Activated CD8-positive, alpha-beta memory T cell treated with anti-CD3 and anti-CD28 coated beads for 1 hour (primary cell): ENCODE measurements around the gene HES5.

ENCODE experiments used
- DNase-seq, 2 donors: peaks; one replicate each; pipeline ENCODE4 v3.0.0-alpha.2; 2020; ENCODE audit warnings: low read depth in 1 of 2; ENCODE audit errors: extremely low read depth in 1 of 2

HES5 gene

DNA sequence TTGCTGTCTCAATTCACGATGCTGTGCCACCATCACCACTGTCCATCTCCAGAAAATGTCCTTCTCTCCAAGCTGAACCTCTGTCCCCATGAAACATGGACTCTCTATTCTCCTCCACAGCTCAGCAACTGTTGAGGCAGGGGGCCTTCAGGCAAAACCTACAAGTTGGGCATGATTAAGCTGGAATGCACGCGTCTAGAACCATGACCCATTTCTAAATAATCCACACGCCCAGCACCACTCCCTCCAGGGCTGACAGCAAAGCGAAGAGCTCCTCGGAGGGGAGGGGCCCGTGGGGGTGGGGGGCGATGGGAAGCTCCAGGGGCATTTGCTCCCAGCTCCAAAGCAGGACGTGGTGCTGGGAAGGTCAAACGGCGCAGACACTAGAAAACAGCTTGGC lies 3.3 kb upstream of the HES5 start:
- no peak for DNase-seq

DNA sequence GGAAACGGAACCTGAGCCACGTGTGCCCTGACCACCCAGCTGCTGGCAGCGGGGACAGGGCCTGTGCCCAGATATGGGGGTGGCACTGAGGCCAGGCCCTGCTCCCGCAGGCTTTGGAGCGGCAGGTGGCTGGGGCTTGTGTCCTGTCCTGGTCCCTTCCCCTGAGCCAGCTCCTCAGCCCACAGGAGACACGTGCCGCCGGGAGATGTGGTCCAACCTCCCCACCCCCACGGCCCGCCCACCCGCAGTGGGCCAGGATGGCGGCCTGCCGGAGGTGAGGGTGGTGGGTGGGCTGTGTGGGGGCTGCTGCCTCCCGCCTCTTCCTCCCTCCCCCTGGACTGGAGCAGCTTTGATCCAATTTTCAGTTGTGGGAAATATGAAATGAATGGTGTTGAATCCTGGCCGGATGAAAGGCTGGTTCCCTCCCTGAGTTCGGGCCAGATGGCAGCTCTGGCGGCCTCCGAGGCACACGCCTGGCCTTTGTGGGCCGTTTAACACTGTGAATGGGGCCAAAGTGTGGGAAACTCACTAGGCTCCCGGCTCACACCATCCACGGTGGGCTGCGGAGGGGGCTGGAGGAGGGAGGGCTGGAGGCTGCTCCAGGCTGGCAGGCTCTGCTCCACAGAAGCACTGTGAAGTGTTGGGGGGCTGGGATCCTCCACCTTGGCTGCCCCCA lies 2.6 kb upstream of the HES5 start:
- DNase-seq, result no peak

DNA sequence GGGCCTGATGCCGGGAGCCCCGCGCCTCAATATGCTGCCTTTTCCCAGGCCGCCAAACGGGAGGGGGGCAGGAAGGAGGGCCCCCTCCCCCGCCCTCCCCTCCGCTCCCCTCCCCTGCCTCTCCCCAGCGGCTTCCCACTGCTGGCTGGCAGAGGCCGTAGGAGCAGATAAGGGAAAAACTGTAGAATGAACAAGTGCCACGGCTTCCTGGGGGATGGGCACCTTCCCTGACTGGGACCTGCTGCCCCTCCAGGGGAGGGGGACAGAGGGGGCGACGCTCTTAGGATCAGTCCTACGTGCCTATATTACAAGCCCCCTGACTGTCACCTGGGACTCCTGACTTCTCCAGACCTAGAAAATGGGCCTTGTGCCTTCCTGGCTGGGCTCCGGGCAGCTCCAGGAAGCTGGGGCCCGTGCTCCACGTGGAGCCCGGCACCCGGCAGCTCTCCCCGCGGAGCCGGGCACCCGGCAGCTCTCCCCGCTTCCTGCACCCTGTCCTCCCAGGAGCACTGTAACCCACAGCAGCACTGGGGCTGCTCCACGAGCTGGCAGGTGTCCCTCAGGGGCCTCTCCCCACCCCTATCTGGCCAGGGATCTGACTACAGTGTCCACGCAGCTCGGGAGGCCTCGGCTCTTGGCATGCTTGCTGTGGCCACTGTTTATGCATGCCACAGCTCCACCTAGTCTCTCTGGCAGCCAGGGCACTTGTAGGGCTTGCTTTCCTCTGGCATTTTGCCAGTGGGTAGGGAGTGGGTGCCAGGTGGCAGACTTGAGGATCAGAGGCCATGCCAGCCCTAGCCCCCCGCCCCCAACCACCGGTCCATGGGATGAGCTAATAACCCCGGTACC lies 674 bp upstream of the HES5 start:
- DNase-seq, result no peak

DNA sequence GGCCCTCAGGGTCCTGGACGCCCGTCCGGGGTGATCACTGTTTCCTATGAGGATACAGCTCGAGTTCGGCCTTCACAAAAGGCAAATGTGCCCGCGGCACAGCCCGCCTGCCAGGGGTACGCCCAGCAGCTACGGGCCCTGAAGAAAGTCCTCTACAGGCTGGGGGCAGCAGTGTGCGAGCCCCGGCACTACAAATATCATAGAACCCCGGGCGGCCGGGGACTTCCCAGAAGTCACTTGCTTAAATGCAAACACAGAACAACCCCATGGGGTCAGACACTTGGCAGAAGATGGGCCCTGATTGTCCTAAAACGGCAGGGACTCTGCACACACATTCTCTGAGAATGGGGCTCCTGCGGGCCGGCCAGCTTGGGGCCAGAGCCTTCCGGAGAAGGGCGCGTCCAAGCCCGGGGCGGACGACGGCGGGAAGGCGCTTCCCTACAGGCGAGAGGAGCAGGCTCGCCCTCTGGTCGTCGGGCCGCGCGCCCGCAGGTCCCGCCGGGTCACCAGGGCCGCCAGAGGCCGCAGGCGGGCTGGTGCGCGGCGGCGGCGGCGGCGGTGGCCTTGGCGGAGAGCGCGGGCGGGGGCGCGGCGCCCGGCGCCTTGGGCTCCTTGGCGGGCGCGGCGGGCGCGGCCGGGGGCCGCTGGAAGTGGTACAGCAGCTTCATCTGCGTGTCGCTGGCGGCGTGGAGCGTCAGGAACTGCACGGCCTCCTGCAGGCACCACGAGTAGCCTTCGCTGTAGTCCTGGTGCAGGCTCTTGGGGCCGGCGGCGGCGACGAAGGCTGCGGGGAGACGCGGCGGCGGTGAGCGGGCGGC lies 888 bp downstream of the HES5 start:
- DNase-seq, result no peak

DNA sequence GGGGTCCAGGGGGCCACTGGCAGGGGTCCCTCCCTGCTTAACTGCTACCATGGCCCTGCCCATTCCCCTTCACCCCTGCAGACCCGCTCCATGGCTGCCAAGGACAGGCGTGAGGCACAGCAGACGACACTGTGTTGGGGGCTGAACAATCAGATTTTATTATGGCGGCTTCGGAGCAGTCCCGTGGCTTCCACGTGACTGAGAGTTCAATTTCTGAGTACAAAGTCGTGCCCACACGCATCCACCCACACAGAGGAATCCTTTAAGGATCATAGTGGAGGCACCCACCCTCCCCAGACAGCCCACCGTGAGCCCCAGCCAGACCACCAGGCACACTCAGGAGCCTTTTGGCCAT lies 1.5 kb downstream of the HES5 start:
- no peak for DNase-seq

DNA sequence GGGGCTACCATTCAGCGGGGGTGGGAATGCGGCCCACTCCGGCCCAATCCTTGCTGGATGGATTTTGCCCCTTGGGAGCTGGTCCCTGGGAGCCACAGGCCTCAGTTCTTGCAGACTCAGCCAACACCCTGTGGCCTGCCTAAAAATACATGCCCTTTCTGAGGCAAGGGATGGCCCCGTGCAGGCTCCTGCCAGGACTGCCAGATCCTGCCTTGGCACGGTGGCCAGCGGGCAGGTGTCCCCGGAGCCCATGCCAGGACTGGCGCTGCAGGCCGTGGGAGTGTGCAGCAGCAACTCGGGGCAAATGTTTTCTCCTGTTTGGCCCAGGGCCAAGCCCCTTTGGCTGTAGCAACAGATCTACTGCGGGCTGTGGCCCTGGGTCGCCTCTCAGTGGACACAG lies 2.0 kb downstream of the HES5 start:
- no peak for DNase-seq

DNA sequence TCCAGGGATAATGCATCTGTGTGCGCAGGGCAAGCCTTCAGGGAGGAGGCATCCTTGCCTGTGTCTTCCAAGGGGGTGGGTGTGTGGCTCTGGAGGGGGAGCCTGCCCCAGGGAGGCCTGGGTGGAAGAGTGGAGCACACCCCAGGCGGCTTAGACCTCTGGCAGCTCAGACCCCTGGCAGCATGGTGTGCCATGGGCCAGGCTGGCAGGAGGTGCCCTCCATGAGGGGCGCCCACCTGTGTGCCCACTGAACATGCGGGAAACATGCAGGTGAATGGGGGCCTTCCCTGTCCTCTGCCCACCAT lies 2.6 kb downstream of the HES5 start:
- no peak for DNase-seq

DNA sequence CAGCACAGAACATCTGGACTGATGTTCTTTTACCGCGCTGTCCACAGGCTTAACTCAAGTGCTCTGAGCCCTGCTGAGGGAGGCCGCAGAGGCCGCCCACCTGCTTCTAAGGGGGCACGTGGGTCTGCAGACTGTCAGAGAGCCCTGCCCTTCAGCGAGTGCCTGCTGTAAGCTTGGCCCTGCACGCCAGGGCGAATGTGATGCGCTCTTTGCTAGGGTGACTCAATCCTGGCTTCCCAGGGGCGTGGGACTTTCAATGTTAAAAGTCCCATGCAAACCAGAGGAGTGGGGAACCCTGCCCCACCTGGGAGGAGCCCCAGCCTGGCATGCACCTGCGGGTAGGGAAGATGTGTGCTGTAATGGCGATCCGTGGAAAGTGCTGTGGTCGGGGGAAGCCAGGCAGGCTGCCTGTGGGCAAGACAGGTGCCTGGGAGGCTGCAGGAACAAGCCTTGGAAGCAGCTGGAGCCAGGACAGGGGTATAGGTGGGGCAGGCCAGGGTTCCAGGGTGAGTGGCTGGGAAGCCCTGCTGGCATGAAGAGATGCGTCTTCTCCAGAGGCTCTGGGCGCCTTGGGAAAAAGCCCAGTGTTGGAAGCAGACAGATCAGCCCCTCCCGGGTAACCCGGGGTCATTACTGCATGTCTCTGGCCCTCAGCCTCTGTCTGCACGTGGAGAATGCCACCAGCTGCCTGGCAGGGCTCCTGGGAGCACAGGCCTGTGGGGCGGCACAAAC lies 3.1 kb downstream of the HES5 start:
- no peak for DNase-seq

DNA sequence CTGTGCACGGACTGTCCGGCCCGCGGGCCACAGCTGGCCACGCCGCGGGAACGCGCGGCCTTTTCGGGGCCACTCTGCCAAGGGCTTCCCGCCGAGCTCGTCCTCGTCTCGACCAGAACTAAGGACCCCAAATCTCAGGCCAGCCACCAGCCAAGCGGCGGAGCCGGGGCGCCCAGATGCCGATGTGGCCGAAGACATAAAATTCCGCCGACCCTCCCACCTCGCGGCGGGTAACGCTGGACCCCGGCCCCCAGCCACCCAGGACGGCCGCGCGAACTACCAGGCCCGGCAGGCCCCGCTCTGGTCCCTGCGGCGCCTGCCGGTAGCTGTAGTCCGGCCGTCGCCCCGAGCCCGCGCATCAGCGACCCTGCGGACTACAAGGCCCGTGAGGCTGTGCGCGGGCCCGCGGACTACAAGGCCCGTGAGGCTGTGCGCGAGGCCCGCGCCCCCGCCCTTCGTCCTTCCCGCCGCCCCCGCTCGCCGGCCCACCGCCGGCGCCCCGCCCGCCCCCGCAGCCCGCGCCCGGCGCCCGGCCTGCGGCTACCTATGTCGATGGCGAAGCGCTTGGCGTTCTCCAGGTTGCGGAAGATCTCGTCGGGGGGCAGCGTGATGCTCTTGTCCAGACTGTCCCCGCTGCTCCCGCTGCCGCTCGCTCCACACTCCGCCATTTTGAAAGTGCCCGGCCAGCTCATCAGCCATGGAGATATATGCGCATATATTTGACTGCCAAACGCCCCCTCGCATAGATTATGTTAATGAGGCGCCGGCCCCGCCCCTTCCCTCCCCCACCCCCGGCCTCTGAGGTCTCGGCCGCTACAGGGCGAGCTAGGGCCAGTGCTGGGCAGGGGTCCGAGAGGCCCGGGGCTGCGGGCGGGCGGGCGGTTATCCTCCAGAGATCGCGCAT lies 3.9 kb downstream of the HES5 start, which contains the start of gene PANK4:
Gene PANK4 (minus strand): TSS at position 677 of the 904 bp plus-strand sequence. CDS start 9 bp downstream, at position 668.
- peak; percentile 53 to 85 for DNase-seq

DNA sequence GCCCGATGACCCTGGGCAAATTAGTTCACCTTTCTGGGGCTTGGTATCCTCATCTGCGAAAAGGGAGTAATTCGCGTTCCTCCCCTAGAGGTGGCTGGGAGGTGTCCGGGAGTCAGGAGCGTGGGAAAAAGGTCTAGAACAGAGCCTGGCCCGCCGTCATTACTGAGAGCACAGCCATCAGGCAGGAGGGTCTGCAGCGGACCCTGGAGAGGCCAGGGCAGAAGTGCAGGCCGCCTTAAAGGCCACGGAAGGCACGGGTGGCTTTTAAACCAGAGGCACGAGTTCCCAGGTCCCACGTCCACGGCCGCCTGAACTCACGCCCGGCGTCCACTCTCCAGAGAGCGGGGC lies 4.5 kb downstream of the HES5 start:
- DNase-seq, result no peak

DNA sequence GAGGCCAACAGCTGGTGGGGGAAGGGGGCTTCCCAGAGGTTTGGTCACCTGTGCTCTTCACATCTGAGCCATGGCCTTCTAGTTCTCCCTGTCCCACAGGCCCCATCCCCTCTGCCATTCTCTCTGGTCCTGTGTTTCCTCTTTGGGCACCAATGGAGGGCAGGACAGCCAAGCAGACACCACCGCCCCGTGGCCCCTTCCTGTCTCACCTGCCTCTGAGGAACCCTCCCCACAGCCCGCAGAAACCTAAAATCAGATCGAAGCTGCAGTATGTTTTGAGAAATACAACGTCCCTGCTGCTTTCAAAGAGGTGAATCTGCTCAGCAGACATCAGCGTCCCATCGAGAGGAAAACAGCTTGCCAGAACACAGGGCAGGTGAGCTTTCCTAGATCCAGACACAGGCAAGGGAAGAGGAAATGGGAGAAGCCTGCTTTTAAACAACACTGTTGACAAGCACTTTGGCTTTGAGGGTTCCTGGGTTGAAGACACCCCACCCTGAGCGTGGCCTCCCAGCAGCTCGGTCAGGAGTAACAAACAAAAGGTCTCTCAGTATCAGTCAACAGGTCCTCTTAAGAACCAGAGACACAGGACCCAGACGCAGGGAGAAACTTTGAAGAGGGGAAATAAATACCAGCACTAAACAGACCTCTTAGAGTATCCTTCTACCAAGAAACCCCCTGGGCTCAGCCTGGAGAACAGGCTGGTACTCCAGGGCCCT lies 6.0 kb downstream of the HES5 start:
- DNase-seq, result no peak

DNA sequence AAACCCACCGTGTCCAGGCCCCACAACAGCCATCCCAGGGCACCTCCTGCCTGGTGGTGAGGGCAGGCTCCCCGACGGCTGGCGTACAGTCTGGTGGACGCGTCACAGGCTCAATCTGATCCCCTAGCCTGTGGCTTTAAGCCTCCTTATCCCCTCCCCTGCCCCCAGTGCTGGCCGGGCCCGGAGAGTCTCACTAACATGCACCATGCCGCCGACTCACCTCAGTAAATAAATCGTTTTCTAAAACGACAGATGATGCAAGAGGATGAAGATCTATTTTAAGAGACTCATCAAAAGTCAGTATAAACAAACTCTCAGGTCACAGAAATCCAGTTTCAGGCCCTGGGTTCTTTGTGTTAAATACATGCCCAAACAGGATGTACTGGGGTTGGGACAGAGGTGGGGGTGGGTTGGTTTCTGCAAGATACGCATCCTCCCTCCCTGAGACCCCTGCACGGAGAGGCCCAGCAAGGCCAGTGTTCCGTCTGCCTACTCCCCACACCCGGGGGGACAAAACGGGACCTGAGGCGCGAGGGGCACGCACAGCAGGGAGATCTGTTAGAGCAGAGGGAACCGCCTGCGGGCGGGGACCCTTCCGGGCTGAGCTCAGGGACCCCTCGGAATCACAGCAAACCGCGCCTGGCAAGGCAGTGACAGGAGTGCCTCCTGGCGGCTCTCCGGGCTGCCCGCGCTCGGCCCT lies 6.7 kb downstream of the HES5 start:
- DNase-seq, result no peak

DNA sequence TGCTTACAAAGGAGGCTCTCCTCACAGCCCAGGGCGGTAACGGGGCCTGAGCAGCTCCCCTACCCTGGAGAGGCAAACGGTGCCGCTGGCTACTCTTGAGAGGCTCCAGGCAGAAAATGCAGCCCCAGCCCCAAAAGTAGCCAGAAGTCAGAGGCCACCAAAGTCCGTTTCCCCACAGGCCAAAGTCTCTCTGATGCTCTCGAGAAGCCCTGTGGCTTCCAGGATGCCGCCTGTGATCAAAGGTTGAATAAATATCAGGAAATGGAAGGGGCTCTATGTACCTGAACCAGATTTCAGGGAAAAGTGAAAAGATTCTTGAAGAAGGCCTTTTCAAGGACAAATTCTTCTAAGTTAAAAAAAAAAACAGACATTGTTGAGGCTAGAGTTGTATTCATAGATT lies 7.8 kb downstream of the HES5 start:
- no peak for DNase-seq

DNA sequence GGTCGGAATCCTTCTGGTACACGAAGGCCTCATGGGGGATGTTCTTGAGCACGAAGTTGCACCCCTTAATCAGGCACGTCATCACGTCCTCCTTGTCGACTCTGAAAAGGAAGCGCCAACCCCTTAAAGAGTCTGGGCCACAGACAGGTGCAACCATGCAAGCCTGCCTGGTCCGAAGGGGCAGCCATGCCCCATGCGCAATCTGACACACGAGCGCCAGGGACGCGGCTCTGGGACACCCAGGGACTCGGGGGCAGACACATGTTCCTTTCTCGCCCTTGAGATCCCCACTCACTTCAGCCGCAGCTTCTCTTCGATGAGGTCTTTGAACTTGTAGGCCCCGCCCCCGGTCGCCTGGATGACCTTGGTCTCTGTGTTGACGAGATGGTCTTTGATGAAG lies 9.3 kb downstream of the HES5 start:
- no peak for DNase-seq

DNA sequence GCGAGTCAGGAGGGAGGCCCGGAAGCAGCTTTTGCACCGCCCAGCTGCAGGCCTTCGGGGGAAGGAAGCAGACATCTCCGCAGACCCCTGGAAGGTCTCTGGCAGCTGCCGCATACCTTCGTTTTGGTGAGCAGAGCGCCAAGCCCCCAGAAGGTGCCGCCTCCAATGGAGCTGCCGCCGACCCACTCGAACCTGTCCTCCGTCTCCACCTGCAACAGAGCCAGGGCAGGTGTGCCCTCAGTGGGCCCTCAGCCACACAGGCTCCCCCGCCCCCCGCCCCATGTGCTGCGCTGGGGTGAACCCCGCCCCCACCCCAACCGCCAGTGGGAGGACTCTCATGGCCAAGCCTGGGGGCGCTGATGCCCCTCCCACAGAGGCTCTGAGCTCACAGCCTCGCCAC lies 9.9 kb downstream of the HES5 start:
- no peak for DNase-seq

DNA sequence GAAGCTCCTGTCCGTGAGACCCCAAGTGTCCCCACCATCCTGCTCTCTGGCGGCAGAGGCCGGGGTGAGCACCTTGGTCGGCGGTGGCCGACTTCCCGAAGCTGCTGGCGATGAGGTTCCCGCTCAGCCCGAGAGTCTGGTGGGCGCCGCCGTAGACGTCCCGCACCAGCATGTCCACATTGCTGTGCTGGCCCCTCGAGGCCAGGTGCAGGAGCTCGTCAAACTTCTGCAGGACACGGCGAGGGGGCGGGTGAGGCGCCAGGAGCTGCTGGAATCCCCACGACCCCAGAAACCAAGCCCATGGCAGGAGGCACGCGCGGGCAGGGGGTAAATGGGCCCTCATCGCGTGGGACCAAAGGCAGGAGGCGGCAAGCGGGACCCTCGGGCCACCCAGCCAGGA lies 10.3 kb downstream of the HES5 start:
- no peak for DNase-seq

DNA sequence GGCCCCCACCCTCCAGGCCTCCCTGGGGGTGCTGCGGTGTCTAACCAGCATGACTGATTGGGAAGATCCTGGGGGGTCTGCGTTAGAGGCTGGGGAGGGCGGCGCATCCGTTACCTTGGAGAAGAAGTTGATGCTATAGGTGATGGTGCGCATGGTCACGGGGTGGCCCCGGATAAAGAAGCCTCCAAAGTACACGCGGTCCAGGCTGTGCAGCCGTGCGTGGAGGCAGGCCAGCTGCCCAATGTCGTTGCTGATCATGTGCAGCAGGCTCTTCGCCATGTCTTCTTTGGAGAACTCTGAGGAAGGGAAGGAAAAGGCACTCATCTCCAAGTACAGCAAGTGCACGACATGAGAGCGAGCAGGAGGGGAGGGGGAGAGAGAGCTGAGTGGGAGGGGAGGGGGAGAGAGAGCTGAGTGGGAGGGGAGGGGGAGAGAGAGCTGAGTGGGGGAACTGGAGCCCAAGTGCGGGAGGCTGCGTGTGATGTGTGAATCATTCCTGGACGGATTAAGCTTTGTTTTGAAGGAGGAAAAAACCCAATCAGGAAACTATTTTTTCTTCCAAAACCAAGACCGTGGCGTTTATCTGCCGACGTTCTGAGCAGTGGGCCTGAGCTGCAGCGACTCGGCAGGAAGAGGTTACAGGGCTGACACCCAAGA lies 10.9 kb downstream of the HES5 start:
- DNase-seq, result no peak

DNA sequence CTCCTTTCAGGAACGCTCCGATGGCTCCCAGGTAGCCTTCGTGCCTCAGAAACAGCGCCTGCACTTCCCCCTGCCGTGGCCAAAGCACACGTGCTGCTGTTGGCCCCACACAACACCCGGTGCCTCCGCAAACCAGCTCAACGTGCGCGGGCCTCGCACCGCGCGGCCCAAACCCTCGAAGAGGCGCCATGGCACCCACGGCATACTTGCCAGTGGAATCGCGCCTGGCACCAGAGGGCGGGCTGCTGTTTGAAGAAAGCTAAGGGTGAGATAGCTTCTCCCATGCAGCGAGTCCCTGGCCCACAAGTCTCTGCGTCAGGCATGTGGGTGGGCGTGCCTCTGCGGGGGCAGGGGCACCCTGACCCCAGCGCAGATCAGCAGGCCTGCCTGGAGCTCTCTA lies 11.5 kb downstream of the HES5 start:
- DNase-seq, result no peak

DNA sequence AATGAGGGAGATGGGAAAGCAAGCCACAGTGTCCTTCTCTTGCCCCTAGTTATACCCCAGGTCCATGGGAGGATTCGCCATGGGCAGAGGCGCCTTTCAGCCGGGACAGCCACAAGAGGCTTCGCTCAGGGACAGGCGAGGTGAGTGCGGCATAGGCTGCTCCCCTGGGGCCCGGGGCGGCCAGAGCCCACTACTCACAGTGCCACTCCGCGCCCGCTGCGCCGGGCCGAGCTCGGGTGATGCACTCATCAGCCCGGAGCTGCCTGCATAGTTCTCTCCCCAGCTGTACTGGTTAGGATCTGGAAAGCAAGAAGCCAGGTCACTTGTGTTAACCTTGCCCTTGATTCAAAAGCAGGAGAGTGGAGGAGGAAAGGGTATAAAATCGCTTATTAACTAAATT lies 12.1 kb downstream of the HES5 start:
- DNase-seq, result no peak
